ENCODE results near the gene STAP2. TPM values are rescaled to one million over a fixed set of nuclear protein-coding genes. Genes with fewer than 3 reads are reported as not detected.

The STAP2 gene, protein sequence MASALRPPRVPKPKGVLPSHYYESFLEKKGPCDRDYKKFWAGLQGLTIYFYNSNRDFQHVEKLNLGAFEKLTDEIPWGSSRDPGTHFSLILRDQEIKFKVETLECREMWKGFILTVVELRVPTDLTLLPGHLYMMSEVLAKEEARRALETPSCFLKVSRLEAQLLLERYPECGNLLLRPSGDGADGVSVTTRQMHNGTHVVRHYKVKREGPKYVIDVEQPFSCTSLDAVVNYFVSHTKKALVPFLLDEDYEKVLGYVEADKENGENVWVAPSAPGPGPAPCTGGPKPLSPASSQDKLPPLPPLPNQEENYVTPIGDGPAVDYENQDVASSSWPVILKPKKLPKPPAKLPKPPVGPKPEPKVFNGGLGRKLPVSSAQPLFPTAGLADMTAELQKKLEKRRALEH
- total RNA-seq (2014; rRNA removed; shearing (Covaris generic); ENCODE audit: low replicate concordance): not detected in 2 replicates

DNA sequence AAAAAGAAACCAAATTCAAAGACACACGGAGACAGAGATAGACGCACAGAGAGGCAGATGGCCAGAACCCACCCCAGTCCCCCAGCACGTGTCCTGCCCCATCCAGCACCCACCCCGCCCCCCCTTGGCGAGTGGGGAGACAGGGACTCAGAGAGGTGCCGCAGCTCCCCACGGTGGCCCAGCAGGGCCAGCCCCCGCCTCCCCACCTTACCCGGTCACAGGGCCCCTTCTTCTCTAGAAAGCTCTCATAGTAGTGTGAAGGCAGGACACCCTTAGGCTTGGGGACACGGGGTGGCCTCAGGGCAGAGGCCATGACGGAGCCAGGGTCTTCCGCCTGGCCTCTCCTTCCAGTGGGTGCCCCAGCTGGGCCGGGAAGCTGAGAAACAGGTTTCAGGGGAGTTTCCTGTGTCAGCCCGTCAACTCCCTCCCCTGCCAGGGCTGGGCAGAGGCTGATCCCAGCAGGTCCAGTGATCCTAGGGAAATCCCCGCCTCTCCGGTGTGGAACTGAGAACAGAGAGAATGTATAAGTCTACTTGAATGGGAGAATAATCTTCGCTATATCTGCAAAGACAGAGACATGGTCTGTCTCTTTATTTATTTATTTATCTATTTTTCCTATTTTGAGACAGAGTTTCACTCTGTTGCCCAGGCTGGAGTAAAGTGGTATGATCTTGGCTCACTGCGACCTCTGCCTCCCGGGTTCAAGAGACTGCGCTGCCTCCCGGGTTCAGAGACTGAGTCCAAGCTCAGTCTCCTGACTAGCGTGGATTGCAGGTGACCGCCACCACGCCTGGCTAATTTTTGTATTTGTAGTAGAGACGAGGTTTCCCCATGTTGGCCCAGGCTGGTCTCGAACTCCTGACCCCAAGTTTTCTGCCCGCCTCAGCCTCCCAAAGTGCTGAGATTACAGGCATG, at the start of gene STAP2:
Gene STAP2 (minus strand): TSS at position 387 of the 915 bp plus-strand sequence. CDS start 74 bp downstream, at position 313.
- no peak for DNase-seq
- no peaks in the 10 kb centered on the region for H3K27me3 ChIP-seq
- H3K9me3 ChIP-seq: no peaks in the 10 kb centered on the region
- H3K4me3 ChIP-seq: no peak within 1 kb of the TSS
- no peaks in the 10 kb centered on the region for H3K36me3 ChIP-seq

DNA sequence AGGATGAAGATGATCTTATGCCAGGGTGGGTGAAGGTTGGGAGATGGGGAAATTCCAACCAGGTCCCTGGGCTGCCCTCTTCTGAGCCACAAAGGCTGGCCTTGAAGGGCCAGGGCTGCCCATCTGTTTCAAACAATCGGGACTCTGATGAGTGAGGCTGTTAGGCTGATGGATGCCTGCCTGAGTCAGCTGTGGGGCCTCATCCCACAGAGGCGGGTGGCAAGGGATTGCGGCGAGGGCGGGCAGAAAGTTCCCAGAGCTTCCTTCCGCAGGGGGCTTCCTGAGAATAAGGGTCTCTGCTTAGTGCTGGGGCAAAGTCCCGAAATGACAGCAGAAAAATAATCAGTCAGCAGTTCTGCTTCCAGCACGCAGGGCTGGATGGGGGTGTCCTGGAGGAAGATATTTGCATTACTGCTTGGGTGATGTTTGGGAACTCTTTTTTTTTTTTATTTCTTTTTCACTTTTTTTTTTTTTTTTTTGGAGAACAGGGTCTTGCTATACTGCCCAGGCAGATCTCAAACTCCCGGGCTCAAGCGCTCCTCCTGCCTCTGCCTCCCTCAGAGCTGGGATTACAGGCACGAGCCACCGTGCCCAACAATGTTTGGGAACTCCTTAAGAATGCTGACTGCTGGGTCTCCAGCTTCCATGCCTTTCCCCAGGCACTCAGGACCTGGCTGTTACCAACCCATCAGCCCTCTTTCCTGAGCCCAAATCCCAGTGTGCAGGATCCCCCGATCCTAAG, 47.6 kb upstream of the STAP2 start:
- no peak for DNase-seq
- Histone ChIP-seq H3K27me3 (no peaks in the 10 kb centered on the region), H3K4me3 (no peak overlapping the region), H3K36me3 (0 out of 2 replicates have a peak, but pooled peaks cover 2% of the 10 kb centered on the region), H3K9me3 (no peaks in the 10 kb centered on the region)

DNA sequence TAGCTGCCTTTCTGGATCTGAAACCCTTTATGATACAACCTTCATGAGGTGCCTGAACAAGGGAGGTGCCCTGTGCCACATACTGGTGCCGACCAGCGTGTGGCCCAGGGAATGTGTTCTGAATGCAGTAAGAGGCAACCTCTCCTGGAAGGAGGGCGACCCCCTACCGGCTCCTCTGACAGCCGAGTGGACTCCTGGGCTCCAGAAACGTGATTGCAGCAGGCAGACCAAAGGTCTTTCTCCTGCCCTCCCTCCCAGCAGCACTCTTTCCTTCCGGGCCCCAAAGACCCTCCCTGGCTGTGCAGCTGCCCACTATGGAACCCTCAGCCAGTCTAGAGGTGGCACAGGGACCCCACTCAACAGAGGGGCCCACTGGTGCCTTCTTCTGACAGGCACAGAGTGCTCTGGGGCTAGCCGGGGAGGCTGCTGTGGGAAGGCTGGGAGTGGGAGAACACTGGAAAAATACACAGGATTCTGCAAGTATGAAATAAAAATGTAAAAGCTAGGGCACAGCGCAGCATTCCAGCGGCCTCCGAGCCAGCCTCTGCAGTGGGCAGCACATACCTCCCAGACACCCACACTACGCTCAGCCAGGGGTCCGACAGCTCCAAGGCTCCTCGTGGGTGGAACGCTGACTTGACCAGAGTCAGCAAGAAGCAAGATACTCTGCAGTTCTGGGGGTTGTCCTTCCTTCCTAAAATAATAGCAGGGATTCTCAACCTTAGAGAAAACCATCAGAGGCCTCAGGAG, 46.8 kb upstream of the STAP2 start:
- H3K27me3 ChIP-seq: no peaks in the 10 kb centered on the region
- H3K9me3 ChIP-seq: no peaks in the 10 kb centered on the region
- no peak for DNase-seq

DNA sequence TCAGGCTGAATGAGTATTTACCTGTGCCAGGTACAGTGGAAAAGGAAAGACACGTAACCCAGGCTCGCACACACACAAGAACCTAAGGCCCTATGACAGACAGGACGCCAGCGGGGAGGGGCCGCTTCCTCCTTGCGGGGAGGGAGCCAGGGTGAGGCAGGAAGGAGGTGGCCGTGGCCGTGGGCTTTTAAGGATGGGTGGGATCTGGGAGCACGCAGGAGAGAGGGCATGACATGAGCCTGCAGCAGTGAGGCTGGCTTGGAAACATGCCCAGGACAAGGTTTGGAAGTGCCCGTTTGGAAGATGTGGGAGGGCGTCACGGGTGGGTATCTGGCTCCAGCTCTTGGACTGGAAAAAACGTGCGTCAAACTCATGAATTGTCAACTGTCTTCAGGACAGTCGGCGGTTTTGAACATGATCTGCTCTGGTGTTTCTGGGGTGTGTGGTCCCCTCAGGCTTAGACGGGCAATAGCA, 41.7 kb upstream of the STAP2 start:
- 0 out of 2 replicates have a peak, but pooled peaks cover 2% of the 10 kb centered on the region for H3K36me3 ChIP-seq
- DNase-seq: no peak
- H3K27me3 ChIP-seq: no peaks in the 10 kb centered on the region
- H3K4me3 ChIP-seq: no peak overlapping the region
- no peaks in the 10 kb centered on the region for H3K9me3 ChIP-seq

More for the DNA sequence above, 46.8 kb upstream of the STAP2 start:
- Histone ChIP-seq H3K4me3 (no peak overlapping the region), H3K36me3 (0 out of 2 replicates have a peak, but pooled peaks cover 2% of the 10 kb centered on the region)

DNA sequence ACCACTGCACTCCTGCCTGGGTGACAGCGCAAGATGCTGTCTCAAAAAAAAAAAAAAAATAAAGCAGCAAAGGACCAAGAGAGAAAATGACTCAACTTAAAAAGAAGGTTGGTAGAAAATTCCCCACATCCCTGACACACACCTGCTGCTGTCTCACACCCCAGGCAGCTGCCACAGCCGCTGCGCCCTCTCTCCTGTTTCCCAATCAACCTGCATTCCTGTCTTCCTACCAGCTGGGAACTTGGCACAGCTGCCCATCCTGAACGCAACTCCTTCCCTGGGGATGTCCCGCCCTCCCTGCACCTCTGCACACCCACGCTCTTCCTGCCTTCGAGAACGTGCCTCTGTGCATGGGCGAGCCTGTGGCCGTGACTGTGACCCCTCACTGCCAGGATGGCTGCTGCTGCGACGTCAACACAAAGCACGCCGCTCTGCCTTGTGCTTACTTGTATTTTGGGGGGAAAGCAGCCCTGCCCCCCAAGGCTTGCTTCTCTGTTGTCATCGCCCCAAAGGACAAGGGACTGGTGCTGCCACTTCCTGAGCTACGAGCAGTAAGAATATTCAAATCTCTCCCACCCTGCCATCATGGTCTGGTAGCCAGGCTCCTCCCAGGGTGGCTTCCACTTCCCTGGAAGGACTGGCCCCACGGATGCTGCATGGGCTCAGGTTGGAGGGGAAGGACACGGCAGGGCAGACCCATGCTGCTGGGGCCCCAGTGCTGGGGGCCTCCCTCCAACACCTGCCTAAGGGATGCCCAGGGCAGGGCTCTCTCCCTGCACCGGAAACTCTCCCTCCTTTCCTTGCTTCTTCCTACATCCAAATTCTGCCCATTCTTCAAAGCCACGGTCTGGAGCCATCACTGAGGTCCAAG, 41.0 kb upstream of the STAP2 start:
- no peaks in the 10 kb centered on the region for H3K9me3 ChIP-seq
- no peaks in the 10 kb centered on the region for H3K27me3 ChIP-seq
- H3K36me3 ChIP-seq: 0 out of 2 replicates have a peak, but pooled peaks cover 2% of the 10 kb centered on the region
- no peak overlapping the region for H3K4me3 ChIP-seq
- DNase-seq: no peak

DNA sequence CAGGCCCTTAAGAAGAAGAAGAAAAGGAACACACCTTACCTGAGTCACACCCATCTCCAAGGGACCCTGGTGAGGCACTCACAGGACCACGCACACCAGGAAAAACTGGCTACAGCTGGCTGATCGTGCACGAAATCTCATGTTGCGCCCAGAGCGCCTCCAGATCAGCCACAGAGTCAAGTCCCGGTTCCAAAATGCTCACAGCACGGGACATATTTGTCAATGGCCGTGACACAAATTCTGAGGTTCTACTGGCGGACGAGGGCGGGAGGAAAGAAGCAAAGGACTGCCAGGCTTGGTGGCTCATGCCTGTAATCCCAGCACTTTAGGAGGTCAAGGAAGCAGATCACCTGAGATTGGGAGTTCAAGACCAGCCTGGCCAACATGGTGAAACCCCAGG, 40.3 kb upstream of the STAP2 start:
- no peak overlapping the region for H3K4me3 ChIP-seq
- no peaks in the 10 kb centered on the region for H3K9me3 ChIP-seq
- no peak for DNase-seq
- H3K36me3 ChIP-seq: 0 out of 2 replicates have a peak, but pooled peaks cover 2% of the 10 kb centered on the region
- H3K27me3 ChIP-seq: no peaks in the 10 kb centered on the region

DNA sequence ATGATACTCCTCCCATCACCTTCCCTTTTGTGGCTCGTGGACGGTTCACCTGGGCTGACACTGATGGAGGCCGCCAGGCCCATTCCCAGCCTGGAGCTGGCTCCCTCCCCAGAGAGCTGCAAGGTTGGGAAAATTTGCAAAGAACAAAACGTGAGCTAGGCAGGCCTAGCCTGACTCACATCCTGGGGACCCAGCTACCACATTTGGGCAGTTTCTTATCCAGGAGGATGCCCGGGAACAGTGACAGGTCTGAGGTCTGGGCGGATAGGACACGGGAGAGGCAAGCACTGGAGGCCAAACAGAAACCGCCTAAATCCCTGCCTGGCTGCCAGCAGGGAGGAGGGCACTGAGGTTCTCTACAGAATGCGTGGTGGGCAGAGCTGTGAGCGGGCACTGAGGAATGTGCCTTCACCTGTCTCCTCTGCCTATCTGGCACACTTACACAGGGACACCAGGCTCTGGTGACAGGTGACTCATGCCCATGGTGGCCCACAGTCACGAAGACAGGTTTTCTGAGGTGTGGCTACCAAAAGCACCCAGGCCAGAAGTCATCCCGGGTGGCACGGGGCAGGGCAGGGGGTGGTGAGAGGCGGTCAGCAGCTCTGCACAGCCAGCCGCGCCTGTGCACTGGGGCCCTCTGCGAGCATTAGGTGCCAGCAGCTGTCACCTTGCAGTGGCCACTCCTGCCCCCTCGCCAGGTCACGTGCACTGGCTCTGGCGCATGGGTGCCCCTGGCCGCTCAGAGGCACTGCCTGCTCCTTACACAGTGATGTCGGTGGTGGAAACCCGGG, 38.6 kb upstream of the STAP2 start:
- Histone ChIP-seq H3K4me3 (no peak overlapping the region), H3K27me3 (no peaks in the 10 kb centered on the region), H3K9me3 (no peaks in the 10 kb centered on the region), H3K36me3 (no peaks in the 10 kb centered on the region)
- DNase-seq: peak; percentile 63

DNA sequence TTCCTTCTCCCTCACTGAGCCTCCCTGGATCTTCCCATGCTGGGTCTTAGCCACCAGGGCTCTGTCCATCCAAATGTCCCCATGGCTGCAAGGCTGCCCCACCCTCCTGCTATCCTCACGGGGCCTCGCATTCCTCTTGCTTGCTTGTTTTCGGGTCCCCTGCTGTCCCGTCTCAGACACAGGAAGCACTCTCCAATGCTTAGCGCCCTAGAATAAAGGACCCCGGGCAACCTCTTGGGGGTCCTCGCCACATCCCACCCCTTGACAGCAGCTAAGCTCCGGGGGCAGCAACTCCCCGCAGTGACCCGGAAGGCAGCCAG, 38.0 kb upstream of the STAP2 start:
- Histone ChIP-seq H3K36me3 (no peaks in the 10 kb centered on the region; the same call in 1 of the 2 replicates), H3K4me3 (no peak overlapping the region)
- DNase-seq: no peak

DNA sequence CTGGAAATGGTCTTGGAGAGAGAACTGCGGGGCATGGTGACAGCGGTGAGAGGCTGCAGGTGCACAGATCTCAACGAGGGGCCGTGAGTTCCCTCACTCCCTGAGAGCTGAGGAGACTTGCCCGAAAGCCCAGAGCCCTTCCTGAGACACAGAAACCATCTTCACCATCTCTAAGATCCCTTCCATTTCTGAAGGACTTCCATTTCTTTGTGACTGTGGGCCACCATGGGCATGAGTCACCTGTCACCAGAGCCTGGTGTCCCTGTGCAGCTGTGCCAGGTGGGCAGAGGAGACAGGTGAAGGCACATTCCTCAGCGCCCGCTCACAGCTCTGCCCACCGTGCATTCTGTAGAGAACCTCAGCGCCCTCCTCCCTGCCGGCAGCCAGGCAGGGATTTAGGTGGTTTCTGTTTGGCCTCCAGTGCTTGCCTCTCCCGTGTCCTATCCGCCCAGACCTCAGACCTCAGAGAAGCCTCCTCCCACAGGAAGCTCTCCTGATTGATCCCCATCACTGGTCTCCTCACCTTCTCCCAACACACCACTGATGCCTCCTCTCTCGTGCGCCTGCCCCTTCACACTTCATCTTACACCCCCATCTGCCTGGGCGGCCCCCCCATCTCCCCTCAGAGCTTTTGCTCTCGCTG, 37.5 kb upstream of the STAP2 start:
- no peak for DNase-seq
- H3K36me3 ChIP-seq: no peaks in the 10 kb centered on the region; the same call in 1 of the 2 replicates
- no peaks in the 10 kb centered on the region for H3K27me3 ChIP-seq
- no peaks in the 10 kb centered on the region for H3K9me3 ChIP-seq
- no peak overlapping the region for H3K4me3 ChIP-seq

More for the DNA sequence above, 38.0 kb upstream of the STAP2 start:
- H3K27me3 ChIP-seq: no peaks in the 10 kb centered on the region
- H3K9me3 ChIP-seq: no peaks in the 10 kb centered on the region

DNA sequence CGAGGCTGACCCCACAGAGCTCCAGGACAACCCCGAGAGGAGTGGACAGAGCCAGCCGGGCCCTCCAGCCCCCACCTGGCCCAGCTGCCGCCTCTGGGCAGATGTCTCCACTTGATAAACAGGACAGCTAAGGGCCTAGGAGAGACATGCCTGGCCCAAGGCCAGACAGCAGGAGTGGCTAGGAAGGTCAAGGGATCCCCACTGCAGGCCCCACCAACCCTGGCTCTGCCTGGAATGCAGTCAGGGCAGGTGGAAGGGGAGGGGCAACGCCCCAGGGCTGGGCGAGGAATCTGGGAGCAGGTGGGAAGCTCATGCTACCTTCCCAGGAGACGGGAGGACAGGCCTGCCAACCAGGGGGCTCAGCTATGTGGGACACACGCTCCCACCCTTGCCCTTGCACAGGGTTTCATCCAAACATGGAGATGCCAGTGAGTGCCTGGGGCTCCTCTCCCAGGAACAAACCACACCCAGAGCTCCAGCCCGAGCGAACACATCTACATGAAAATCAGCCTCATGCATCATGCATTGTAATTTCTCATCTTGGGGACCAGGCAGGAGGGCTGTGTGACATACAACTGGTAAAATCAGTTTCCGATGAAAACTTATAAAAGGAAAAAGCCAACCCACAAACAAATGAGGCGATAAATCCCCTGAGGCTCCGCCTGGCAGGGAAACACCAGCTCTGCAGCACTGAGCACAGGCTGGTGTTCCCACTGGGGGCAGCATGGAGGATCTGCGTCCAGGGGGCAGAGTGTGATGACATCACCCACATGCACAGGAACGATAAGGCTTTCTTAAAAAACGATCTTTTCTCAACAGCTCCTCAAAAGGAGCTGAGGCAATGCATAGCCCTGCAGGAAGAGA, 36.8 kb upstream of the STAP2 start:
- Histone ChIP-seq H3K4me3 (no peak overlapping the region), H3K9me3 (no peaks in the 10 kb centered on the region), H3K36me3 (no peaks in the 10 kb centered on the region; the same call in 1 of the 2 replicates), H3K27me3 (no peaks in the 10 kb centered on the region)
- DNase-seq: peak; percentile 73

DNA sequence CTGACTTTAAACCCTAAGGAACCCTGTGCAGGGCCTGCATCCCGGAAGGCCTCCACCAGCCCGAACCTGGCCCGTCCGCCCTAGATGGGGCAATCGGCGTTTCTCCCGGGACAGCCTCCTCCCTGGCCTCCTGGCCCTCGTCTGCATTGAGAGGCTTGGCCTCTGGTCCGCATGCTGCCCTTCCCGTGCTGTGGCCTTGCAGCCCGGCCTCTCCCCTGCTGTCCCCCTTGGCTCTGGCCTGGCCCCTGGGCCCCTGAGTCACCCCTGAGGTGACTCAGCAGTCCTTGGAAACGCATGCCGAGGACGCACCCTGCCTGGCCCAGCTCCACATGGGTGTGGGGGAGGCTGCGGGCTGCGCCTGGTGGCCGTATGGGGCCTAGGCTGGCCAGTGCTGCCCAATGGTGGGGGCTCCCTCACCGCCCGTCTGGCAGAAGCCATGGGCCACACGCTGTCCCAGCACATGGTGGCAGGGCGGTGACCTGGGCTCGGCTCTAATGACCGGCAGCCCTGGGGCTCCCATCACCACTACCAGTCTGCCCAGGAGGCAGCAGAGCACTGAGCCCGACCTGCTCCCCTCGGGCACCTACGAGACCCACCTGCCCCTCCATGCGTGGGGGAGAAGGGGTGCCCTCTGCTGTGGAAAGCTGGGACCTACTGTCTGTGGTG, 36.0 kb upstream of the STAP2 start:
- no peaks in the 10 kb centered on the region; the same call in 1 of the 2 replicates for H3K36me3 ChIP-seq
- H3K9me3 ChIP-seq: no peaks in the 10 kb centered on the region
- no peaks in the 10 kb centered on the region for H3K27me3 ChIP-seq
- peak; percentile 92 for DNase-seq
- H3K4me3 ChIP-seq: no peak overlapping the region

DNA sequence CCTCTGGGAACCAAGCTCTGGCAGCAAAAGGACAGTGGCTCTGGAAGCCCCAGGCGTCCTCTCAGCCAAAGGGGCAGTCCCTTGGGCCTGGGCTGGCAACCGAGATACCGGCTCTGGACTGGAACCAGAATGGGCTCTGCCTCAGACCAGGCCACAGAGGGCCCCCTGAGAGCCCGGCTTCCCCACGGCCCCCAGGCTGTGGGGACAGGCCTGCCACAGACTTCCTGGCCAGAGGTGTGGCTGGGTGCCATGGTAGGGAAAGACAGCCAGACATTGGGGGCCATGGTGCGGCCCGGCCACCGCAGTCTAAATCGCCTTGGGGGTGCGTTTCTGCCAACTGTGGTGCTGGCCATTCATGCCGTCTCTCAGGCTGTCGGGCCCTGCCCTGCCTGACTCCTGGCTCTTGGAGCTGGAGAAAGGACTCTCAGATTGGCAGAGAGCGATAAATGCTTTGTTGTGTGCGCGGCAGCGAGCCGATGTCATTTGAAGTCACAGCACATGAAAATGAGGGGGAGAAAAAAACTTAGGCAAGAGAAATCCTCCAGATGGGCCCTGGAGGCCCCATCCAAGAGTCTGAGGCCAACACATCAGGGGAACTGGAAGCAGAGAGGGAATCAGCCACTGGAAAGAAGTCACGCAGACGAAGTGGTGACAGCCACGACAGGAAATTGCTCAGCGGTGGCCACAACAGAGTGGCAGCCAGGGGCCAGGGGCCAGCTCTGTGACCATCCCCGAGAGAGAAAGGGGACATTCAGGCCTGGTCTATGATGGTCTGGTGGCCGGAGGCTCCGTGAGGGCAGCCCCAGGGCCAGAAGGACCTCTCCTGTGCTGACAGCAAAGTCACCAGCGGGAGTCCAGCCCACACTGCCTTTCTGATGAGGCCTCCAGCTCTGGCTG, 35.2 kb upstream of the STAP2 start:
- Histone ChIP-seq H3K4me3 (no peak overlapping the region), H3K9me3 (no peaks in the 10 kb centered on the region), H3K27me3 (no peaks in the 10 kb centered on the region), H3K36me3 (no peaks in the 10 kb centered on the region; the same call in 1 of the 2 replicates)
- DNase-seq: no peak
